ENCODE results near the gene ADGRL1.
"Not testable (repeated sequence)": the region's sequence is repeated elsewhere in the genome, so short reads cannot be mapped to it uniquely, and the experiment has no call there.

The ADGRL1 gene

DNA sequence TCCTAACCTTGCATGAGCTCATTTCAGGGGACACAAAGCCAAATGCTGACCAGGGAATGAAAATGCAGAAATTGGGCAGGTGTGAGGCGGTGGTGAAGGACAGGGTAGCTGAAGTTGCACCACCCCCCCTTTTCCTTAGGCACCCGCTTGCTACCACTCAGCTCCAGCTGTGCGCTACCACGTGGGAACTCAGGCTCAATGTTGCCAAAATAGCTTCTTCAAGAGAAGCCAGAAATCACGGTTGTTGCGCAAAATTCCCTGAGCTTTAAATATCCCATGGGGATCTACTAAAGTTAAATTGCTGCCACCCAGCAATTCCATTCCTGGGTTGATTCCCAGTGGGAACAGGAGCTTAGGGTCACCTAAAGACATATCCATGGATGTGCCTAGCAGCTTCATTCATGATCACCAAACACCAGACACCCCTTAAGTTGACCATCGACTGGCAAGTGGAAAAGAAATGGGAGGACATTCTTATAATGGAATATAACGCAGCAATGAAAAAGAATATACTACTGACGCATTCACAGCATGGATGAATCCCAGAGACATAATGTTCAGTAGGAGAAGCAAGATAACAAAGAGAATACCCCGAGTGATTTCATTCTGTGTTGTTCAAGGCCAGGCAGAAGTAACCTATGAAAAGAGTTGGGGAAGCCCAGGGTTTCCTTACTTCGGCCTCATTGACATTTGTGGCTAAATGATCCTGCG, 12.8 kb upstream of the ADGRL1 start:
- peak in 1 of 56 donors; percentile 15 for DNase-seq

DNA sequence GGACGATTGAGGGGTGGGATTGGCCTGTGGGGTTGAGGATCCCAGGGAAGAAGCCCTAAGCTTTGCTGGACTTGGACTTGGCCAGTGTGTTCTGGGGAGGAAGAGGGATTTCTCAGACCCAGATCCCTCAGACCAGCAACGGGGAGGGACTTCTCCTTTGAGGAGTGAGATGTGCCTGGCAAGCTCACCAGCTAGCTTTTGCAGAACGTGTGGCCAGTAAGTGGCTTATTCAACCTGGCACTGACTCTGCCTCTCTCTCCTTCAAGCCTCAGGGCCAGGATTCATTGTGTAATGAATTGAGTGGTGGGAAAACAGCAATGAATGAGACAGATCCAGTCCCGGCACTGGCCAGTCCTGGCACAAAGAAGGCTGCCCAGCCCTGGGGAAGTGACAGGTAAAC, 11.9 kb upstream of the ADGRL1 start:
- not testable (repeated sequence) for DNase-seq

DNA sequence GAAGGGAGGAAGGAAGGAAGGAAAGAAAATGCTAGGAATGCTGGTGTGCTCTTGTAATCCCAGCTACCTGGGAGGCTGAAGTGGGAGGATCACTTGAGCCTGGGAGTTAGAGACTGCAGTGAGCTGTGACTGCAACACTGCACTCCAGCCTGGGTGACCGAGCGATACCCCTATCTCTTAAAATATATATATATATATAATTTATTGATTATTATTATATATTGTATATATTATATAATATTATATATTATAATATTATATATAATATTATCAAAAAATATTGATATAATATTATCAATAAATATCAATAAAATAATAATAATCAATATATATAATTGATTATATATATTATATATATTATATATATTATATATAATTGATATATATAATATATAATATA, 8.6 kb upstream of the ADGRL1 start:
- DNase-seq: no peak

DNA sequence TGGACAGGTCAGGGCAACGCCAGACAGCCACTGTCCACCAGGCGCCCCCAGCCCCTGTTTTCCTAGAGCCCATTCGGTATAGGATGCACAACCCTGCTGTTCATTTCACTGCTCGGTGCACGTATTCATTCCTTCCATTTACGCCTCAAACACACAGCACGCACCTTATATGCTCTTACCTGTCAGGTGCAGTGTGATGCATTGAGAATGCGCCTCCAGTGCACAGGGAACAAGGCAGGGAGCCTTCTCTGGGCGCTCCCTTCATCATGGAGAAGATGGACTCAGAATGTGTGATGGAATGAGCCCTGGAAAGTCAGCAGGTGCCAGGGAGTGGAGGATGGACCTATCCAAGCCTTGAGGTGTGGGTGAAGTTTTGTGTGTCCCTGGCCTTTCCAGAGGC, 4.2 kb upstream of the ADGRL1 start:
- not testable (repeated sequence) for DNase-seq

DNA sequence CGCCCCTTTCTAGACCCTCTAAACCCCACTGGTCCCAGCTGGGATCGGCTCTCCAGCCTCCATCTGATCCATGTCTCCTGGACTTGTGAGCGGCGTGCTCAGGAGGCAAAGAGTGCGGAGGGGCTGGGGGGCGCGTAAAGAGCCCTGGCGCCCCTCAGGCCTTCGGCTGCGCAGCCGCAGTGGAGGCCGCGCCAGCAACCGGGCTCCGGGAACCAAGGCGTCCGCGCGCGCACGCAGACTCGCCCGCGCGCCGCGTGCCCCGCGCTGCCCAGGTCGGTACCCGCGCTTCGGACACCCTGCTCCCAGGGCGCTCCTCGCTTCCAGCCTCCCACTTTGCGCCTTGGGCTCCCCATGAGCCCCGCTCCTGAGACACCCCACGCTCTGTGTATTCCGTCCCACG, 3.4 kb upstream of the ADGRL1 start:
- DNase-seq: peak in 4 of 56 donors; percentile 2 to 35 (median 18)

DNA sequence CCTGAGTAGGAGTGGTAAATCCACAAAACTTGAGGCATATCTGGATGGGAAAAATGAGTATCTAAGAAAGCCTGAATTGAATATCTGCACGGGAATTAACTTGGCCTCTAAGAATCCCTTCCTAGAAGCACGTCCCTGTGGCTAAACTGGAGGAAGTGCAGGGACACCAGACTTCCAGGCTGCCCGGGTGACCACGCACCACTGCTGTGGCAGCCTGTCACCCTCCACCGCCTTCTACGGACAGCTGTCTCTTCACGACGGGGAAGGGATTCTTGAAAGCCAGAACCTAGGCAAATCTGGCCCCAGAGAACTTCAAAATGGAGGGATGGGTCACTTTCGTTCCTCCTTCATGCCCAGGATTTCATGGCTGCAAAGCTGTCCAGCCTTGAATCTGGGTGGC, 2.5 kb upstream of the ADGRL1 start:
- not testable (repeated sequence) for DNase-seq

DNA sequence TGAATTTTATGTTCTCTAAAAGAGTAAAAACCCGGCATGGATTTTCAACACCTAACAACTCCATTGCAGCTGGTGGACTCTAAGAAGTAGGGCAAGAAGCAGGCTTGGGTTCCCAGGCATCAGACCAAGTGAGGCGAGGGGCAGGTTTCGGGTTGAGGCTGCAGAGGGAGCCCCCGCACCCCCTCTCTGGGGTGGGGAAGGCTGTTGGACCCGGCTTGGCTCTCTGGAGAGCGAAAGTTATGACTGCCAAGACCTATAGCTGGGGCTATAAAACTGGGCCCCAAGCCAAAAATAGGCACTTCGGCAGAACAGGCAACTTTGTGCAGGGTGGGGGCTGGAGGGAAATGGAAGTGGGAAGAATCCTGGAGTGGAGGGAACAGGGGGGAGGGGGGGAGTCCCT, 1.8 kb upstream of the ADGRL1 start:
- DNase-seq: not testable (repeated sequence)

DNA sequence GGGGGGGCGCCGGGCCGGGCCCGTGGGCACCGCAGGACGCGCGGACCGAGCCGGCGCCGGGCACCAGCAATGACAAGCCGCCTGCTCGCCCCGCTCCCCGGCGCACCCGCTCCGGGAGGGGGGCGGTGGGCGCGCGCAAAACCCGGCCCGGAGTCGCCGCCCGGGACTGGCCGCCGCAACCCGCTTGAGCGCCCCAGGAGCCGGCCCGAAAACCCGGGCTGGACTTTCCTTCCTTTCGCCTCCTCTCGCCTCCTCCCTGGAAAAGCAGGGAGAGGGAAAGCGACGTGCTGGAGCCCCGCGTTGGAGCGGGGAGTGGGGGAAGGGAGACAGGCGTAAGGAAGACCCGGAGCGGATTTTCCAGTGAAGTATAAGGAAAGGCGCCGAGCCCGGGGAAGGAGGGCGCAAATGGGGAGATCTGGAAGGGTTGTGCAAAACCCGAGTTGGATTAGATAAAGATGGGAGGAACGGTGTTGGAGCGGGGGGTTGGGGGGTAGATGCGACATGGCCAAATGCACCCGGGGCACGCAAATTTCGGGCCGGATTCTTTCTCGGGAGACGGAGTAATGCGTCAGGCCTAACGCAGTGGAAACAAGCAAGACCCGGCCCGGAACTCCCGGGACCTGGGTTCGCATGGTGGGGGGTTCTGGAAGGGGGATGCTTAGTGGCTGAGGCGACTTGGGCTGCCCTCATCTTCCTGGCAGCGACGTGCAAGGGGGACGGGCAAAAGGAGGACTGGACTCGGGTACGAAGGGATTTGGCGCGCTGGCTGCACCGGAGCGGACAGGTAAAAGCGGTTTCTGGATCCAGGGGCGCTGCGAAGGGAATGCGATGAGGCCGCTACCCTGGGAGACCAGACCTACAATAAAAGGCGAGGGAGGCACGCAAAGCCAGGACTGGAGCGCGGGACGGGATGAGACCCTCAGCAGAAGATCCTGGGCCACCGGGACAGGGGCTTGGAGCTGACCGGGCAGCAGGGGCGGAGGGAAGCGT, 1.1 kb upstream of the ADGRL1 start:
- DNase-seq: peak in 55 of 56 donors; percentile 60 to 97 (median 89)

DNA sequence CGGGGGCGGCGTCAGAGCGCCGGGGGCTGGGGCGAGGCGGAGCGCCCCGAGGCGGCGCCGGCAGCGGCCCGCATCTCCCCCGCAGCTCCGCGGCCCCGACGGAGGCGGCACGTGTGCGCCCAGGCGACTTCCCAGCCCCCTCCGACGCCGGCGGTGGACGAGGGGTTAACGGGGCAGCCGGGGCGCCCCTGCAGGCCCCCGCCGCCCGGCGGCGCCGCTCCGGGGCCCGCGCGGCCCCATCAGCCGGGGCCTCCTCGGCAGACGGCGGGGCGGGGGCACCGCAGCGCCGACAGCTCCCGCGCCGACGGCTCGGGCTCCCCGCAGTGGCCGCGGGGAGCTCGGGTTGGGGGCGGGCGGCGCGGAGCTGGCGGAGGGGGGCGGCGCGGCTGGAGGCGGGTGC, 339 bp upstream of the ADGRL1 start:
- peak in 1 of 56 donors; percentile 45 for DNase-seq

DNA sequence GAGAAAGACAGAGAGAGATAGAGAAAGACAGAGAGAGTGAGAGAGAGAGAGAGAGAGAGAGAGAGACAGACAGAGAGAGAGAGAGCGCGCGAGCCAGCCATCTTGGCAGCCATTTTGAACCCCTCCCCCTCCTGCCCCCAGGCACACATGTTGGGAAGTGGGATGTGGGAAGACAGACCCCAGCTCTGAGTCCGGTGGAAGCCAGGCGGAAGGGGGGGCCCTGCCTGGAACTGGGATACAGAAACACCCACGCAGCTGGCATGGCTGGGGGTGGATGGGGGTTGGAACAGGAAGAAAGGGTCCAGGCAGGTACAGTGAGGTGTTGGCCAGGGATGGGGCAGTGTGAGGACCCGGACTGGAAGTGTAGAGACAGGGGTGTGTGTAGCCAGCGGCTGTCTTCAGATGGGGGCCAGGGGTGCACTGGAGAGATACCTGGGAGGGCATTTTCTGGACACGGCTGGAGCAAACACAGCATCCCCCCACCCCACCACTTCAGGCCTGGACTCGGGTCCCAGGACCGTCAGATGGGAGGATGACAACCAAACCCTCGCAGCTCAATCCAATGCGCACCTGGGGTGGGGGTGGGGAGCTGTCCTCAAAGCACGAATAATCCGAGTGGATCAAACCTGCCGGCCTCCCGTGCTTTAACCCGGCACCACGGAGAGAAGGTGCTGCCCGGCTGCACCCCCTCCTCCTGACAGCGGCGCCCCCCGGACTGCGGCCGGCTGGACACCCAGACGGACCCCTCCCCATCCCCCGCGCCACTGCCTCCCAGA, 1.1 kb downstream of the ADGRL1 start:
- peak in 4 of 56 donors; percentile 8 to 49 (median 36) for DNase-seq

DNA sequence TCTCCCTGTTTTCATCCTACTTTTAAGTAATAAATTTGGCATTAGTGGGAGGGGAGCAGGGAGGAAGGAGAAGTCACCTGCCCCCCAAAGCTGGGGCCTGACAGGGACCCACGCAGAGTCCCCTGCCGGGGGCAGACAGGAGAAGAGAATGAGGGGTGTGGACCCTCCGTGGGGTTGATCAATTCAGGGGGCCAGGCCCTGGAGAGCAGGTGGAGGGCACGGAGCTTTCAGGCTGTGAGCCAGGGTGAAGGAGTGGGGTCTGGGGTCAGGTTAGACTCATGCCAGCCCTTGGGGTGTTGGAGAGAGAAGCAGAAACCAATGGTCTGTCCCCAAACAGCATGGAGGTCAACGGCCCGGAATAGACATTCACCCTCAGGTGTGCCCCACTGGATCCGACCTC, 1.8 kb downstream of the ADGRL1 start:
- DNase-seq: not testable (repeated sequence)

DNA sequence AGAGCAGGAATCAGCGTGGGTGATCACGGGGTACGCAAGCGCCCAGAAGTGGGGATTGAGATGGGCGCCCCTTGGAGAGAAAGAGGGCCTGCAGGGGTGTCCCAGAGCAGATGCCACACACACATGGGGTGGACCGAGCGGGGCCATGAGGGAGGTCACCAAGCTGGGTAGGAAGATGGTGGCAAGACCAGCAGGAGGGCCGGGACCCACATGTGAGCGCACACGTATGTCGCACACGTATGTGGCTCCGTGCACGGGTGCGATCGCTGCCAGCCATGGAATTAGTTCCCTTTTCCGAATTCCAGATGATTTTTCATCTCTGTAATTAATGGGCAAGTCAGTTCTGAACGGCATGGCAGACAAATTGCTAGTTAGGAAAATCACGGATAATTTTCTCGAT, 2.2 kb downstream of the ADGRL1 start:
- DNase-seq: not testable (repeated sequence)

DNA sequence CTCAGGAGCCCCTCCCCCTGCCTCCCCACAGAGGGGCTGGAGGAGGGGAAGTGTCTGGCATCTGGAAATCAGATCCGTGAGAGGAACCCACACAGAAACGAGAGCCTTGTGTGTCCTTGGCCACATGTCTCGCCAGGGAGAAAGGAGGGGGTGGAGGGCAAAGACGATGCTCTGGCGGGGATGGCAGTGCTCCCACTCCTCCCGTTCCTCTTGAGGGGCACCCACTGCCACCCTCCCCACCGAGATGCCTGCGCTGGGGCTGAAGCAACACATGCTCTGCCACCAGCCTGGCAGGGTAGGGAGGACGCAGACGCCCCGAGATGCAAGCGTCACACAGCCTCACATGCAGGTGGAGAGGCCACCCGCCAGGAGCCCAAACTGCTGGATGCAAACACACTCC, 2.8 kb downstream of the ADGRL1 start:
- DNase-seq: no peak

DNA sequence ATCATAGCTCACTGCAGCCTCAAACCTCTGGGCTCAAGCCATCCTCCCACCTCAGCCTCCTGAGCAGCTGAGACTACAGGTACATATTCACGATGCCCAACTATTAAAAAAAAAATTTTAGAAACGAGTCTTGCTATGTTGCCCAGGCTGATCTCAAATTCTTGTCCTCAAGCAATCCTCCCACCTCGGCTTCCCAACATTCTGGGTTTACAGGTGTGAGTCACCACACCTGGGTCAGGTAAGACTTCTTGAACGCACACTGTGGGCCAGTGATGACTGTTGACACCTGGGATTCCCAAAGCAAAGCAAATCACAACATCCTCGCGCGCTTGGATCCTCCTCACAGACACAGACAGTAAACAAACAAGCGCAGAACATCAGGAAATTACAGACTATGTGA, 4.5 kb downstream of the ADGRL1 start:
- DNase-seq: not testable (repeated sequence)

DNA sequence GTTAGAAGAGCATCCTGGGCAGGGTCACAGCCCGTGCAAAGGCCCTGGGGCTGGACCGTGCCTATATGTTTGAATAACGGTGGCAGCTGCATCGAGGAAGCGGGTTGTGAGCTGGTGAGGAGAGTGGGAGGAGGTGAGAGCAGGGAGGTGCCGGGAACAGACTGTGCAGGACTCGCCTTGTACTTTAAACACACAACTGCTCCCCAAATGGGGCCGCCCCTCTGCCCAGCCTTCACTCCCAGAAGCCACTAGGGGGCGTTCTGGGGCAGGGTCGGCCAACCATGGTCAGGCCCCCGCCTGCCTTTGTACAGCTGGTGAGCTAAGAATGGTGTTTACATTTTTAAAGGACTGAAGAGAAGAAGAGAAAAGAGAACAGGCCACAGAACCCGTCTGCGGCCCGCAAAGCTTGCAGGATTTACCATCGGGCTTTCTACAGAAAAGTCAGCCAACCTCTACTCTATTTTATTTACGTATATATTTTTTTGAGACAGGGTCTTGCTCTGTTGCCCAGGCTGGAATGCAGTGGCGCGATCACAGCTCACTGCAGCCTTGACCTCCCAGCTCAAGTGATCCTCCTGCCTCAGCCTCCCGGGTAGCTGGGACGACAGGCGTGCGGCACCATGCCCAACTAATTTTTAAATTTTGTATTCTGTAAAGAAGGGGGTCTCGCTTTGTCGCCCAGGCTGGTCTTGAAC, 5.7 kb downstream of the ADGRL1 start:
- DNase-seq: peak in 6 of 56 donors; percentile 18 to 45 (median 29)

DNA sequence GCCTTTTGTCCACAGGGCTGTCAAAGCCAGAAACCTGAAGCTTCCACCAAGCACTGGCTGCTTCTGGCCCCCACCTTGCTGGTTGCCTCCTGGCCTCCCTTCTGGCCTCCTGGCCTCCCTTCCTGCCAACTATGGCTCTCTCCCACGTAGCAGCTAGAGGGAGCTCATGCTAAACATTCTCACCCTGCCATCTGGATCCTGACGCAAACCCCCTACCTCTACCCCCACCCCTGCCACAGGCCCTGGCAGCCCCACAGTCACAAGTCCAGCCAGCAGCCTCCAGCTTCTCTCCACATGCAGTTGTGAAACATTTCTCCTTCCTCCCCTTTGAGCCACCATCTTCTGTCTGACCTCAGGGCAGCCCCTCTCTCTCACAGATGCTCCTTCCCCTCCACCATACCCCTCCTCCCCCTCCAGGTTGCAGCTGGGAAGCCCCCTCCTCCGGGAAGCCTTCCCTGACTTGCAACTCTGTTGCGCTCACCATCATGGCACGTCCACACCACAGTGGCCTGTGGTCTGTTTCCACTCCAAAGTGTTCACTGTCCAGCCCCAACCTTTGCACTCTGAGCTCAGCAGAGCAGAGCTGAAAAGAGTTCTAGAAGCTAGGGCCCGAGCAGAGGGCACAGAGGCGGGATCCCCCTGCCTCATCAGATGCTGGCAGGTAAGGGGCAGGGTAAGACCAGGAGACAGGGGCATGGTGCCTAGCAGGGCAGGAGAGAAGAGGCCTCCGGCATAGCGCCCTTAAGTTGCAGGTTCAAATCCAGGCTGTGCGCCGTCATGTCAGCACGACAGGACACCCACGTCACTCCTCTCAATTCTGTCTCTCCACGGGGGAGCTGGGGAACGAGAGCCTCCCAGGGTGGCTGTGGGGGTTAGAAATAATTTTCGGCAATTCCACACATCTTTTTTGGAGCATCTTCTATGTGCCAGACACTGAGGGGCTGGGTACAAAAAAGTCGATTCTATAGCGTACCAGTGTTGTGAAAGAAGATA, 7.3 kb downstream of the ADGRL1 start:
- DNase-seq: no peak

DNA sequence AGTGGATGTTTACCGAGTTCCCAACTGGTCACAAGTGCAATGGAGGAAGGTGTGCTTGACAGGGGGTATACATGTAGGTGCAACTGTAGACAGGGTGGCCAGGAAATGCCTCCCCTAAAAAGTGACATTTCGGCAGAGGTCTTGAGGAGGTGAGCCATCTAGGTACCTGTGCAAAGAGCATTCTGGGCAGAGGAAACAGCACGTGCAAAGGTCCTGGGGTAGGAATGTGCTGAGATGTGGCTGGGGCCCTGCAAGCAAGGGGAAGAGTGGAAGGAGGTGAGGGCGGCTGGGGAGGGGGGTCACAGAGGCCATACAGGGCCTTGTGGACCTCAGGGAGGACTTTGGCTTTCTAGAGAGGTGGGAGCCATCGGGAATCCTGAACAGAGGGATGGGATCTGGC, 8.1 kb downstream of the ADGRL1 start:
- no peak for DNase-seq

DNA sequence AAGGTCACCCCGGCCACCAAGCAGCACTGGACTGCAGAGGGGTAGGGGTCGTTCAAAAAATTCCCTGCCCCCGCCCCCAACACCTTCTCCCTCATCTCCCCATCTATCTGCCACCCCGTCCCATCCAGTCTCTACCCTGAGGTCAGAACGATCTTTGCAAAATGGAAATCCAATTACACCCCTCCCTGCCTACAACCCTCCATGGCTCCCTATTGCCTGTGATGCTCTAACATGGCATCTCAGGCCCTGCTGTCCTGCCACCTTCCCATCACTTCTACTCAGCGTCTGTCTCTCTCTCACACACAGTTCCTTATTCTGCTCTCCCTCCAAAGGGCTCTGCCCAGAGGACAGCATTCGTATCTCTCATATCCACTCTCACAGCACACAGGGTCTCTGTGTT, 8.7 kb downstream of the ADGRL1 start:
- DNase-seq: not testable (repeated sequence)

DNA sequence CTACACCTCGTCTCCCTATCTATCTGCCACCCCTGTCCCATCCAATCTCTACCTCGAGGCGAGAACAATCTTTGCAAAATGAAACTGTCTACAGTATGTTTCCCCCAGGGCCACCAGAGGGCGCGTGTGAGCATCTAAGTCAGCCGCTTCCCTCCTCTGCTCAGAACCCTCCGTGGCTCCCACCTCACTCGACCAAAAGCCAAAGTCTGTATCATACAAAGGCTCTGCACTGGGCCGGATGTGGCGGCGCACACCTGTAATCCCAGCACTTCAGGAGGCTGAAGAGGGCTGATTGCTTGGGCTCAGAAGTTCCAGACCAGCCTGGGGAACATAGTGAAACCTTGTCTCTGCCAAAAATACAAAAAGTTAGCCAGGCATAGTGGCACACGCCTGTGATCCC, 9.9 kb downstream of the ADGRL1 start:
- DNase-seq: peak in 11 of 56 donors; percentile 10 to 67 (median 23)

DNA sequence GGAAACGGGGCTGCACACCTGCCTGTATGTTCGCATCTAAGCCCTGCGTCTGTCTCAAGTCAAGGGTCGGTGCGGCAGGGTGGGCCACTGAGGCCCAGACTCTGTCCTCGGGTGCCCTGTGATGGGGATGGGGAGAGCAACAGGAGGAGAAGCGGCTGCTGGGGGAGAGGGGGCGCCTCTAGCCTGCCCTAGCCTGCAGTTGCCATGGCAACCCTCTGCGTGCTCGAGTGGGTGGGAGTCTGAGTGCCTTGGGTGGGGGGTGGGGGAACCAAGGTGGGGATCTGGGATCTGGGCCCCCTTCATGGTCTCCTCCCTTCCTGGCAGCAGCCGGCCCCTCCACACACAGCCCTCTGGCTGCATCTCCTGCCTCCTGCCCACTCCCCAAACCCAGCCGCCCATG, 10.8 kb downstream of the ADGRL1 start:
- DNase-seq: not testable (repeated sequence)

All from amygdala (tissue), 56 donors.